ENCODE results near the gene LRRC42.

The LRRC42 gene

GRCh38 chr1:54009406-54009805, 63.3 kb downstream of the LRRC42 start:
- no peak for DNase-seq

GRCh38 chr1:54010415-54011117, 64.4 kb downstream of the LRRC42 start:
- no peak for DNase-seq

GRCh38 chr1:54011316-54012007, 65.3 kb downstream of the LRRC42 start:
- DNase-seq = no peak

- no peak for DNase-seq
Measured at GRCh38 chr1:54012008-54012325, 65.8 kb downstream of the LRRC42 start.

GRCh38 chr1:54012863-54013262, 66.7 kb downstream of the LRRC42 start:
- DNase-seq = no peak

GRCh38 chr1:54013393-54014008, 67.4 kb downstream of the LRRC42 start:
- no peak for DNase-seq

GRCh38 chr1:54014009-54014629, 68.0 kb downstream of the LRRC42 start:
- no peak for DNase-seq

GRCh38 chr1:54016343-54017282, 70.5 kb downstream of the LRRC42 start:
- no peak for DNase-seq

All from CD4-positive, alpha-beta T cell treated with Interleukin-21 for 1 hour (primary cell).